Activated CD8-positive, alpha-beta memory T cell treated with anti-CD3 and anti-CD28 coated beads for 24 hours (primary cell): Measurements from ENCODE around the gene UBQLN1.

ENCODE experiments used
- DNase-seq: peaks from one replicate; pipeline ENCODE4 v3.0.0-alpha.2; 2020

Gene UBQLN1

DNA sequence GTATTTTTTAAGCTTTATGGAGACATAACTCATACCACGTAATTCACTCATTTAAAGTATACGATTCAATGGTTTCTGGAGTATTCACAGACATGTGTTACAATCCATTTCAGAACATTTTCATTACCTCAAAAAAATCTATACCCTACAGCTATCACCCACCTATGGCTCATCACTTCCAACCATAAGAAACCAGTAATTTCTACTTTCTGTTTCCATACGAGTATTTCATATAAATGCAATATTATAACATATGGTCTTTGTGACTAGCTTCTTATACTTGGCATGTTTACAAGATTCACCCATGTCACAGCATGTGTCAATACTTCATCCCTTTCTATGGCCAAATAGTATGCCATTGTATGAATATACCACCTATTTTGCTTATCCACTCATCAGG is 18.8 kb downstream of the UBQLN1 start:
- DNase-seq: no peak

DNA sequence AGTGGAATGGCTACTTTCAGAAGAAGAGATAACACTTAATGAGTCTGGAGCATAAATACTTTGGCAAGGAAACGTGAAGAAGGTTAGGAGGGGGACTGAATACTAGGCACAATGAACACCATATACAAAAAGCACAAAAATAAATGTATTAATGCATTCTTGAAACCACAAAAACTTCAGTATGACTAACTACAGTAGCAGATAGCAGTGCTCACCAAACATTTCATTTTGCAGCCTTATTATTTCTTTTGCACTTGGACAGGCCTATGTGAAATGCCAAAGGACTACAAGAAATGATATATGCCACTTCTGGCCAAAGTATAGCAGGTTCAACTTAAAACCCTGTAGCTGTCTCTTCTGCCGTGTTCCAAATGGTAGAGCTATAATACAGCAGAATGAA is 26.3 kb downstream of the UBQLN1 start:
- DNase-seq: no peak

DNA sequence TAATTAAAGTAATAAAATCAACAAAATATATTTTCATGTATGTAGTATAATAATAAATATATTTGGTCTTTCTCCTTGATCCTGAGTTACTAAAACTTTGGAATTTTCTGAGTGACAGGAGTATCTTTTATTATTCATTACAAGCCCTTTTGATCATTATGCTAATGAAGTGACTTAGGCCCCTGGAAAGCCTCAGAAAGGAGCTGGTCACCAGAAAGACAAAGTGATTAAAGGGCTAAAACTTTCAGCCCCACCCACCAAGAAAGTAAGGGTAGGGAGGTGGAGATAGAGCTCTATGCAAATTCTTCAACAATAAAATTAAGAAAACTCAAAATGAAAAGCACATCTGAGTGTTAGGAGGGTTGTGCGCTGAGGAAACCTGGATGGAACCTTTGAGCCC is 27.5 kb downstream of the UBQLN1 start:
- no peak for DNase-seq

DNA sequence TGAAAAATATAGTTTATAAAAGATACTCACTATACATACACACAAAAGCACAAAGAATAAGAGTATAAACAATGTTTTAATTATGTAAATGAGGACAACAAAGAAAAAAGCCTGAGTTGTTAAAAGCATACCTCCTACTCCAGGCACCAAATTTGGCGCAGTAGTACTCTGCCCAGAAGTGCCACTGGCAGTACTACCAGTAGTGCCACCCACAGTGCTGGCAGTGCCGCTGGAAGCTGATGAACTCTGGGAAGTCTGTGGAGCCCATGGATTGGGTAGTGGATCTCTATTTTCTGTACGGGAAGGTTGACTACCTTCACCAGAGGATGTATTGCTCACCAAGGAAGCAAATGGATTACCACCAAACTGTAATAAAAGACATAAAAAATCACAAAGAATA is 30.2 kb downstream of the UBQLN1 start:
- no peak for DNase-seq

DNA sequence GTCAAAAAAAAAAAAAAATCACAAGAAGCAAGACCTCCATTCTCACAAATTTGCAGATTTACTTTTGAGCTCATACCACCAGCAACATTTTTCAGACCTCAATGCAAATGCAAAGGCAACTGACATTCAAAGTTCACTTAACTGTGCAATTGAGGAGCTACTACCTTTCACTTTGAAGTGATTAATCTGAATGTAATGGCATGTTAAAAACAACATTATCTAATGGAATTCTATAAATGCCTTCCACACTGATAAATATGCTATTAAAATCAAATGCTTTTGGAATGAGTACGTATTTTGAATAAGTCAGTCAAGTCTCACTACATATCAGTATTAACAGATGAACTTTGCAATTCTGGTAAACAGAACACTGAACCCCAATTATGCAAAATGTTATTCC is 32.3 kb downstream of the UBQLN1 start:
- no peak for DNase-seq

DNA sequence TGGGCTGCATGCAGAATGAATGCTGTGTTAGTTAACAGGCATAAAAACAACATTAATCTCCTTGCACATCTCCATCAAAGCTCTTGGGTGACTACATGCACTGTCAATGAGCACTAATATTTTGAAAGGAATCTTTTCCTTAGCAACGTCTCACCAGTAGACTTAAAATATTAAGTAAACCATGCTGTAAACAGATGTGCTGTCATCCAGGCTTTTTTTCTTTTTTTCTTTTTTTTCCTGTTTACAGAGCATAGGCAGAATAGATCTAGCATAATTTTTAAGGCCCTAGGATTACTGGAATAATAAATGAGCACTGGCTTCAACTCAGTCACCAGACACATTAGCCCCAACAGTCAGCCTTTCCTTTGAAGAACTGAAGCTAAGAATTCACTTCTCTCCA is 36.3 kb downstream of the UBQLN1 start:
- DNase-seq: no peak

DNA sequence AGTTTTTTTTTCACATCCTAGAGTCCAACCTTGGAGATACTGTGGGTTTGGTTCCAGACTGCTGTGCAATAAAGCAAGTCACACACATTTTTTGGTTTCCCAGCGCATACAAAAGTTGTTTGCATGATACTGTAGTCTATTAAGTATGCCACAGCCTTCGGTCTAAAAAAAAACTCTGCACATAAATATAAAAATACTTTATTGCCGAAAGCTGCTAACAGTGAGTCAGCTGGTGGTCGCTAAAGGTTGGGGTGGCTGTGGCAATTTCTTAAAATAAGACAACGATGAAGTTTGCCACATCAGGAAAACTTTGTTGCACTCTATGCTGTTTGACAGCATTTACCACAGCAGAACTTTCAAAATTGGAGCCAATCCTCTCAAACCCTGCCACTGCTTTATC is 37.4 kb downstream of the UBQLN1 start:
- no peak for DNase-seq

GRCh38 chr9:83669067-83669466 is 38.7 kb downstream of the UBQLN1 start:
- no peak for DNase-seq

DNA sequence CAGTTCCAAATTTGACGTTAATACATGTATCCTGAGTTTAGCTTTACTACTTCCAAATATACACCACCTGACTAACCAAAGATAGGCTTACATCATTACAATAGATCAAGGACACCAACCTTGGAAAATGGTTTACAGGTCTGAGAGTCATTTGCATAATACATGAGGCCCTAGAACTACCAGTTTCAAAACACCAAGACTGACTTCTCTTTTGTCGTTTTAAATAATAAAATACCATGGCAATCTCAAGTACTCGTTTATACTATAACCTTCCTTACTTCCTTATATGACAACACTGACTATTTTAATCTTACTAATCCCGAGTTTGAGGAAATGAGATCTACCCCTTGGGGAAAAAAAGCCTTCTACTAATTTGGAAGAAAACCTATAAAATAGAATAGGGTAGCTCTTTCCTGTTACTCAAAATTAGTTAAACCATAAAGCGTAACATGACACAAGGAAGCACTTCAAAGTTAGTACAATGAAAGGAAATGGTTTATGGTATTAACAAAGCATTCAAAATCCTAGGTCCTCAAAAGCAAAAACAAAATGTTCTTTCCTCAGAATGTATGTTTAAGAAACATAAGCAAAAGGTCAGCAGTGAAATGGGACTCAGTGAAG is 42.1 kb downstream of the UBQLN1 start:
- no peak for DNase-seq

DNA sequence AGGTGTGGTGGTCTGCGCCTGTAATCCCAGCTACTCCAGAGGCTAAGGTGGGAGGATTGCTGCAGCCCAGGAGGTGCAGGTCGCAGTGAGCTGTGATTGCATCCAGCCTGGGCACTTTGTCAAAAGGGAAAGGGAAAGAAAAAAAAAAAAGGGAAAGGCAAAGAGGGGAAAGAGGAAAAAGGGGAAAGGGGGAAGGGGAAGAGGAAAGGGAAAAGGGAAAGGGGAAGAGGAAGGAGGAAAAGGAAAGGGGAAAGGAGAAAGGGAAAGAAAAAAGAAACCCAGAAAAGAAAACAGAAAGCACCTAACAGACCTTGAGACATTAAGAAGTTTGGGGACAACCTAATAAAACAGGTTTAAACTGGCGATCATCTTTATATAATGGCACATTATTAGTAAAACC is 44.8 kb downstream of the UBQLN1 start:
- DNase-seq: no peak

DNA sequence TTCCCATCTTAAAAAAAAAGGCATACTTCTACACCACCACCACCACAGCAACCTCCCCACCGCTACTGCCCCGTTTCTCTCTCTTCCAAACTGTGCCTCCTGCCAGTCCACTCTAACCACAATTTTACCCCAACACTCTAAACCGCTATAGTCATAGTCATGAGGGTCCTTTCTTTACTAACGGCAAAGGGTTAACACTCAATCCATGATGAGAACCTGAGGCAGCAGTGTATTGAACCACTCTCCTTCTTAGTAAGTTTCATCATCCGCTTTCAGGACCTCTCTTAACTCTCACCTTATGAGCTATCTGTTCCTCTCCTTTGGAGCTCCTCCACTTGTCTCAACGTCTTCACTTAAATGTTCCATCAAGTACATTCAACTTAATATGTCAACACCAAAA is 50.8 kb downstream of the UBQLN1 start:
- DNase-seq: no peak

- no peak for DNase-seq
These were observed 51.6 kb downstream of the UBQLN1 start for GRCh38 chr9:83656032-83656680.

GRCh38 chr9:83655433-83655832 is 52.3 kb downstream of the UBQLN1 start:
- DNase-seq: no peak

- DNase-seq: no peak
These were observed 55.3 kb downstream of the UBQLN1 start for GRCh38 chr9:83652433-83652832.

GRCh38 chr9:83651558-83651957 is 56.2 kb downstream of the UBQLN1 start:
- no peak for DNase-seq

- DNase-seq: no peak
These were observed 58.2 kb downstream of the UBQLN1 start for GRCh38 chr9:83649515-83649914.

GRCh38 chr9:83649080-83649479 is 58.7 kb downstream of the UBQLN1 start:
- DNase-seq: peak; percentile 89

GRCh38 chr9:83646500-83647239 is 61.1 kb downstream of the UBQLN1 start:
- DNase-seq: no peak

DNA sequence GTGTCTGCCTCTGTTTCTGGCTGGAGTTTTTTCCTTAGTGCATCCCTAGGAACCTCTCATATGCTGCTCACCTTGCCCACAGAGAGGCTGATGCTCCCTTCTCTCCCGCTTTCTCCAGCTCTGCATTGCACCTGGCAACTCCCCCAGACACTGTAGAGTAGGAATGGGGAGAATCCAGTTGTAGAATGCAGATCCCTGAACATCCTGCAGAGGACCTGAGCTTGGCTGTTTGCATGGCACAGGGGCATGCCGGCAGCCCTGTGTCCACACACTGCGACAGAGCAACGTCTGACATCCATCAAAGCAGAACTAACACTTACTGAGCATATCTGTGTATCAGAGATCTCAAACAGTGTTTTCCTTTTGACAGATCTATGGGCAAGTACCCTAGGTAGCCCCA is 65.0 kb downstream of the UBQLN1 start:
- DNase-seq: no peak

GRCh38 chr9:83639266-83639665 is 68.5 kb downstream of the UBQLN1 start:
- no peak for DNase-seq

DNA sequence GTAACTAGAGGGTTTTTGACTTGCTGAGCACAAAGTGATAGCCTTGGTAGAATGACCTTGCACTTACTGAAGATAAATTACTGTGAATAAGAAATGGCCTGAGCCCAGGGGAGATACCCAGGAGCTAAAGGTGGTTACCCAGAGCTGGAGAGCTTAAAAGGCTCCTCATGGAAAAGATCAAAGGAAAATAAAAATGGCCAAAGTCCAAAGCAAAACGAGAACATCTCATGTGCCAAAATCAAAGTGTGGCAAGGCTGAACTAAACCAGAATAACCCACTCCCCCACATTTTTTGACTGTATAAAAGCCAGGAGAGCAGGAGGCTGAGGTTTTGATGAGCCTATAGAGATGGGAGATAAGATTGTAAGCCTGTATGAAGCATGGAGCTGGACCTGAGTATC is 70.4 kb downstream of the UBQLN1 start:
- DNase-seq: no peak

- DNase-seq: no peak
These were observed 70.9 kb downstream of the UBQLN1 start for GRCh38 chr9:83636813-83637212.

DNA sequence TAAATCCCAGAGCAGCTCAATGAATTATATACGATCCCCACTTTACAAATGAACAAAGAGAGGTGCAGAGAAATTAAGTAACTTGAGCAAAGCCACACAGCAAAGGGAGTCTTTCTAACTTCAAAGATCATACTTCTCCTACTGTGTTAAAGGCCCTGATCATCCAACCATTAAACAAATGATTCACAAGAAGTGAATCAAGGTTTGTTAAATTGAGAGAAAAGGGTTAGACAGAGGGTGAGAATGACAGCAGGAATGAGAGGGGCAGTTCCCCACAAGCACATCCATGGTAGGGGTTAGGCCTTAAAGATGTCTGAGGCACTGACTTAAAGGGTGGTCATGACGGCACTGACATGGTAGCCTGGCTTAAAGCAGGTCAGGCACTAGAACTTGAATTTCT is 74.1 kb downstream of the UBQLN1 start:
- DNase-seq: no peak

DNA sequence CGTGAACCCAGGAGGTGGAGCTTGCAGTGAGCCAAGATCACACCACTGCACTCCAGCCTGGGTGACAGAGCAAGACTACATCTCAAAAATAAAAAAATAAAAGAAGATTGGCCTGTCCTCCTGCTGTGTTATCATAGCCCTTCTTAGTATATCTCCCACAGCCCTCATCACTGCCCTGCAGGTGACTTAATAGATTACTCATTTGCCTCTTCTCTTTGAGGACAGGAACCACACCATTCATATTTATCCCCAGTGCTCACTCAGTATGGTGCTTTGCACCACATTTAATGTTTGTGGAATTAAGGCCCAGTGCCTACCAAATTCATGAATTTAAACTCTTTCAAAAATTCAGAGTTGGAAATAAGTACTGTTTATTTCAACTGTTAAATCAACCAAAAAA is 74.5 kb downstream of the UBQLN1 start:
- no peak for DNase-seq
